HepG2 (cell line): ENCODE measurements around the gene RASD1. TPM values are rescaled to one million over a fixed set of nuclear protein-coding genes. Genes with fewer than 3 reads are reported as not detected.
A peak's percentile ranks its signal among the peaks of the same experiment; 100 is the strongest.

Experiments used
- ARID3A ChIP-seq: IDR thresholded peaks from 2 replicates; pipeline ENCODE4 v1.6.1; 2012; ENCODE audit warnings: low read depth, low read length, improper control_type of control experiment
- ATF4 ChIP-seq, 2 experiments: fragments of 450-650 bp in 1 of 2; sonication (generic) in 1 of 2; formaldehyde crosslinking; IDR thresholded peaks; 2 replicates each; pipeline versions ENCODE4 v1.5.0 to v1.8.0; 2020 to 2022; ENCODE audit warnings: mild to moderate bottlenecking in 1 of 2, missing genetic modification reagents in 1 of 2
- E2F1 ChIP-seq: sonication (generic); formaldehyde crosslinking; IDR thresholded peaks from 2 replicates; pipeline ENCODE4 v1.5.0; 2020; ENCODE audit warnings: missing genetic modification reagents
- ELF4 ChIP-seq: sonication (generic); formaldehyde crosslinking; IDR thresholded peaks from 2 replicates; pipeline ENCODE4 v1.5.0; 2020; ENCODE audit warnings: missing genetic modification reagents, mild to moderate bottlenecking, moderate library complexity, borderline replicate concordance
- HMGXB3 ChIP-seq: sonication (generic); formaldehyde crosslinking; IDR thresholded peaks from 2 replicates; pipeline ENCODE4 v1.4.0; 2020; ENCODE audit warnings: missing genetic modification reagents, borderline replicate concordance
- HNRNPL ChIP-seq: fragments of 200-400 bp; formaldehyde crosslinking; IDR thresholded peaks from 2 replicates; pipeline ENCODE4 v1.6.1; 2017; ENCODE audit warnings: mild to moderate bottlenecking, low read depth, low read length
- PAWR ChIP-seq: sonication (generic); formaldehyde crosslinking; IDR thresholded peaks from 2 replicates; pipeline ENCODE4 v1.4.0; 2020; ENCODE audit warnings: missing genetic modification reagents, mild to moderate bottlenecking, borderline replicate concordance
- PHF8 ChIP-seq: sonication (generic); formaldehyde crosslinking; IDR thresholded peaks from 2 replicates; pipeline ENCODE4 v1.5.0; 2020; ENCODE audit warnings: missing genetic modification reagents
- PLSCR1 ChIP-seq: sonication (generic); formaldehyde crosslinking; IDR thresholded peaks from 2 replicates; pipeline ENCODE4 v1.5.0; 2020; ENCODE audit warnings: missing genetic modification reagents, mild to moderate bottlenecking, borderline replicate concordance
- ZGPAT ChIP-seq: IDR thresholded peaks from 2 replicates; pipeline ENCODE4 v1.6.1; 2016; ENCODE audit warnings: mild to moderate bottlenecking
- ZNF33B ChIP-seq: sonication (generic); formaldehyde crosslinking; IDR thresholded peaks from 2 replicates; pipeline ENCODE4 v1.5.1; 2020; ENCODE audit warnings: mild to moderate bottlenecking, missing genetic modification reagents
- ZNF34 ChIP-seq: sonication (generic); formaldehyde crosslinking; IDR thresholded peaks from 2 replicates; pipeline ENCODE4 v1.4.0; 2020; ENCODE audit warnings: mild to moderate bottlenecking, missing genetic modification reagents, borderline replicate concordance
- ZNF510 ChIP-seq: sonication (generic); formaldehyde crosslinking; IDR thresholded peaks from 2 replicates; pipeline ENCODE4 v1.4.0; 2020; ENCODE audit warnings: low read depth, mild to moderate bottlenecking, missing genetic modification reagents
- ZNF558 ChIP-seq: sonication (generic); formaldehyde crosslinking; IDR thresholded peaks from 2 replicates; pipeline ENCODE4 v1.9.0; 2022; ENCODE audit warnings: mild to moderate bottlenecking, missing genetic modification reagents, borderline replicate concordance
- ZNF772 ChIP-seq: sonication (generic); formaldehyde crosslinking; IDR thresholded peaks from 2 replicates; pipeline ENCODE4 v1.5.0; 2020; ENCODE audit warnings: mild to moderate bottlenecking, missing genetic modification reagents
- ZNF816 ChIP-seq: sonication (generic); formaldehyde crosslinking; IDR thresholded peaks from 2 replicates; pipeline ENCODE4 v1.8.0; 2022; ENCODE audit warnings: missing genetic modification reagents, mild to moderate bottlenecking, borderline replicate concordance
- ZSCAN20 ChIP-seq: sonication (generic); formaldehyde crosslinking; IDR thresholded peaks from 2 replicates; pipeline ENCODE4 v1.4.0; 2020; ENCODE audit warnings: missing genetic modification reagents, mild to moderate bottlenecking, borderline replicate concordance
- ZSCAN25 ChIP-seq: sonication (generic); formaldehyde crosslinking; IDR thresholded peaks from 2 replicates; pipeline ENCODE4 v1.8.0; 2022; ENCODE audit warnings: mild to moderate bottlenecking, missing genetic modification reagents
- polyA plus RNA-seq, 8 experiments: library from polyadenylated mRNA; depleted of rRNA in 3 of 8; stranded (reverse) in 7 of 8; unstranded in 1 of 8; fragments of >200 nt; fragmentation: Illumina TruSeq in 4 of 8; extraction: Trizol in 4 of 8; gene quantifications; 2 replicates each; pipeline versions ENCODE4 v1.2.1 to v1.2.3, GENCODE V29; 2011 to 2016; ENCODE audit warnings: low read depth in 4 of 8, missing spikeins in 1 of 8, mixed read lengths in 1 of 8; ENCODE audit not compliant: insufficient read depth in 1 of 8
- total RNA-seq, 5 experiments: library from RNA; depleted of rRNA; stranded (reverse); fragments of >200 nt; fragmentation: Illumina TruSeq; extraction: Trizol; gene quantifications; 2 replicates each; pipeline ENCODE4 v1.2.3, GENCODE V29; 2016; ENCODE audit warnings: low read depth in 1 of 5

Gene RASD1
- total and polyA plus RNA-seq, 2 of the 13 experiments (the other 11 are each of a cell fraction or from before 2014, with no cell fraction given): 1.6 to 4.2 TPM

DNA sequence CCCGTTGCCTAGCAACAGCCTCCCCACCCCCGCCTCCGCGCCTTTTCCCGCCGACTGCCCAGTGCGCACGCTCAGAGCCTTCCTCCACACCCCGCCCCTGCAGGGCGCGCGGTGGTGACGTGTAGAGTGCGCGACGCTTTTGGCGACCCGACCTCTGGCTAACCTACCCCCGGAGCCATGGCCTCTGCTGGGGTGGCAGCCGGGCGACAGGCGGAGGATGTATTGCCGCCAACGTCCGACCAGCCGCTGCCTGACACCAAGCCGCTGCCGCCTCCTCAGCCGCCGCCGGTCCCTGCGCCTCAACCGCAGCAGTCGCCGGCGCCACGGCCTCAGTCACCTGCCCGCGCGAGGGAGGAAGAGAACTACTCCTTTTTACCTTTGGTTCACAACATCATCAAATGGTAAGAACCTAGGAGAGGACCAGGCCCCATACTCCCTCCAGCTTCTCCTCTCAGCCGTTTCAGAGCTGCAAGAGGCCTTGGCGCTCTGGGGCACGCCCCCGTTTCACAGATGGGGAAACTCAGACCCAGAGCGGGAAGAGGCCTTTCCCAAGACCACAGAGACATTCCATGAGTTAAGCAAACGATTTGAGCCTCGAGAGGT, 19.2 kb downstream of the RASD1 start, which contains the start of gene MED9 (continued):
- no peak for TF ChIP-seq HMGXB3 (CRISPR knock-in tag)
- 0 out of 2 replicates have a peak, but pooled peaks have one; percentile 23 for TF ChIP-seq PLSCR1 (CRISPR knock-in tag)
- TF ChIP-seq E2F1 (CRISPR knock-in tag): no peak; the same call in 1 of the 2 replicates
- no peak for TF ChIP-seq ZNF510 (CRISPR knock-in tag)
- peak; percentile 97 for TF ChIP-seq ZSCAN25 (CRISPR knock-in tag)
- TF ChIP-seq ELF4 (CRISPR knock-in tag): no peak
- 0 out of 2 replicates have a peak, but pooled peaks have one; percentile 41 for TF ChIP-seq ZSCAN20 (CRISPR knock-in tag)
- TF ChIP-seq ZGPAT (CRISPR knock-in tag): peak; percentile 66; the same call in 1 of the 2 replicates
- TF ChIP-seq ZNF816 (CRISPR knock-in tag): no peak
- TF ChIP-seq ZNF34 (CRISPR knock-in tag): no peak
- peak; percentile 85 for TF ChIP-seq ZNF772 (CRISPR knock-in tag)
- TF ChIP-seq ZNF558: no peak
- TF ChIP-seq HNRNPL: no peak
- no peak for TF ChIP-seq PAWR (CRISPR knock-in tag)
- no peak for TF ChIP-seq ARID3A
- peak in 1 of 2 experiments; percentile 41; a peak in 1 of 4 replicates for TF ChIP-seq ATF4 (CRISPR knock-in tag; IDR thresholded peaks at IDR 0.05)
- TF ChIP-seq ZNF33B (CRISPR knock-in tag): no peak
- TF ChIP-seq PHF8 (CRISPR knock-in tag): peak; percentile 92
